Measurements from ENCODE around the gene SOX6.

- TF ChIP-seq CTCF (conservative IDR thresholded peaks at IDR 0.05 in 1 of 2, IDR thresholded peaks at IDR 0.05 in 1 of 2; ENCODE audit: low read depth in 1 of 2, low read length in 2 of 2) (no peak), EZH2 (IDR thresholded peaks at IDR 0.05; ENCODE audit: low read length, missing control alignments) (no peak)
These were observed 260.0 kb downstream of the SOX6 start for GRCh38 chr11:16096336-16096735.

Measured in fibroblast of lung (primary cell).